A673 (cell line): ENCODE data around the gene C2orf76.

Source experiments
- CTCF ChIP-seq: fragments of 300-800, 200-600 bp; sonication (generic); conservative IDR thresholded peaks from 2 replicates; pipeline ENCODE4 v1.5.1; 2017; ENCODE audit warnings: low read depth, mild to moderate bottlenecking, antibody characterized with exemption, low read length, moderate library complexity, mixed read lengths
- EZH2 ChIP-seq: fragments of 200-600 bp; sonication (generic); IDR thresholded peaks from 2 replicates; pipeline ENCODE4 v1.6.1; 2017; ENCODE audit warnings: borderline replicate concordance, low read depth, mild to moderate bottlenecking, mixed read lengths, antibody characterized with exemption, low read length; ENCODE audit not compliant: poor library complexity, severe bottlenecking

- TF ChIP-seq CTCF: no peak
- TF ChIP-seq EZH2: no peak
These were observed 78.1 kb downstream of the C2orf76 start for GRCh38 chr2:119288576-119288975.
